ENCODE results near the gene SVOP.
"Not testable (repeated sequence)": the region's sequence is repeated elsewhere in the genome, so short reads cannot be mapped to it uniquely, and the experiment has no call there.

Gene SVOP

DNA sequence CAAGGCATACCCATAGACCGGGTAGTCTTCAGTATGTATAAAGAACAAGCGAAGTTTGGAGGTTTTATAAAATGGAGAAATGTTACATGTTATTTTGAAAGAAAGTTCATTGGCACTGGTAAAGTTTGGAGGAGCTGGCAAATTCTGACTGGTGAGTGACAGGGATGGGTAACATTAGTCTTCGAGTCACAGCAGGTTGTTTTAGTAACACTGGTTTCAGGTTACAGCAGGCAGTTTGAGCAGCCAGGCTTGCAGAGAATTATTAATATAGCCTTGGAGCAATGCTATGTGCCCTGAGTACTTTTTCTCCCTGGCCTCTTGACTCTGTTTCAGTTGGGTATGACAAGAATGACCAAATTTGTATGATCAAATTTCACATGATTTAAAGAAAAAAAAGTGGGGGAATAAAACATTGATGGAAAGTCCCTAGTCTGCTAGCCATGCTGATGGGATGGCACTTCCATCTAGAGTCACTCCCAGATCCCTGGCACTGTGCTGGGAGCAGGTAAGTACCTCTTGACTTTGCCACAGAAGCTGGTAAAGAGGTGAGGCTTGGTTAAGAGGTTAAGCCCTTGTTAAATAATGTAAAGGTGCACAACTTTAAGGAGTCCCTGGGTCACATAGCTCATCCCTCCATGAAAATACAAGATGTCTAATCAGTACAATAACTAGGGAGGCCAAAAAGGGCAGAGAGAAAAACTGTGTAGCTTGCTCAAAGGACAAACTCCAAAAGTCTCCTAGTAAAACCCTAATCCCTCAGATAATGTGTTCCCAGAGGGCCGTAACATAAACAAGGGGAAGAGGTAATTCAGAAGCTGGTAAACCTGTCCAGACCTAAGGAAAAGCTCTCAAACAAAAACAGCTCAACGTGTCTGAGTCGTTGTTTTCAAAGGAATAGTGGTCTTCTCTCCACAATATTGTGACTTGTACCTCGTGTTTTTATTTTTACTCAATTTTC, 12.7 kb upstream of the SVOP start:
- no peak for DNase-seq (ENCODE audit: extremely low read depth in 1 of 2, low read depth in 1 of 2)

- DNase-seq (ENCODE audit: extremely low read depth in 1 of 2, low read depth in 1 of 2) = no peak
Observed at GRCh38 chr12:109029411-109029810, 8.5 kb upstream of the SVOP start.

- DNase-seq (ENCODE audit: extremely low read depth in 1 of 2, low read depth in 1 of 2) = not testable (repeated sequence)
Observed at GRCh38 chr12:109028624-109029023, 7.8 kb upstream of the SVOP start.

DNA sequence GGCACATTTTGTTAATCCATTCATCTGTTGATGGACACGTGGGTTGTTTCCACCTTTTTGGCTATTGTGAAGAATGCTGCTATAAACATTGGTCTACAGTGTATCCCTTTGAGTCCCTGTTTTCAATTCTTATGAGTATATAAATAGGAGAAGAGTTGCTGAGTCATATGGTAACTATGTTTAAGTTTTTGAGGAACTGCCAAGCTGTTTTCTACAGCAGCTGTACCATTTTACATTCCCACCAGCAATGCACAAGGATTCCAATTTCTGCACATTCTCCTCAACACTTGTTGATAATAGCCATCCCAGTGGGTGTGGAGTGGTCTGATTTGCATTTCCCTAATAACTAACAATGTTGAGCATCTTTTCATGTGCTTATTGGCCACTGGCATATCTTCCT, 6.9 kb upstream of the SVOP start:
- DNase-seq (ENCODE audit: extremely low read depth in 1 of 2, low read depth in 1 of 2) = no peak

DNA sequence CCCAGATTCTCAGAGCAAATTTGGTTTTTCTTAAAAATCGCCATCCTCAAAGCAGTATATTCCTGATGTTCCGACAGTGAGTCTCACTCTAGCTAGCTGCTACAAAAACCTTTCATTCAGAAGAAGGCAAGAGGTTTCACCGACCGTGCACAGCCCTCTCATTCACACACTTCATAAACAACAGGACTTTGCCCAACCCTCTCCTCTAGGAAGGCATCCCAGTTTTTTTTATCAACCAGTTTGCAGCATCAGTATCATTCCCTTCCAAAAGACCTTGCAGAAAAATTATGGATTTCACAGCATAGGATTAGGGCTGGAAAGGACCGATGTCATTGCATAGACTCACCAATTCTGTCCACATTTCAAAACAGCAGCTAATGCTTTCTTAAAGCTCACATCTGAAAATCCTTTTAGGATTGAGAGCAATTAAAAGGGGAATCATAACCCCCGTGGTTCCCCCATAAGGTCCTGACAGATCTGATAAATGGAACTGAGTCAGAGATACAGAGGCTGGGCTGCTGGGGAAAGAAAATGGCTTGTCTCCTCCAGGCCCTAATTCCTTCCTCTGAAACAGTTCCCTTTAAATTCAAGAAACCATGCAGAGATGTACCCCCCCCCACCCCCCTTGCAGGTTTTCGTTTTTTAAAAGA, 597 bp downstream of the SVOP start:
- DNase-seq (ENCODE audit: extremely low read depth in 1 of 2, low read depth in 1 of 2) = no peak

DNA sequence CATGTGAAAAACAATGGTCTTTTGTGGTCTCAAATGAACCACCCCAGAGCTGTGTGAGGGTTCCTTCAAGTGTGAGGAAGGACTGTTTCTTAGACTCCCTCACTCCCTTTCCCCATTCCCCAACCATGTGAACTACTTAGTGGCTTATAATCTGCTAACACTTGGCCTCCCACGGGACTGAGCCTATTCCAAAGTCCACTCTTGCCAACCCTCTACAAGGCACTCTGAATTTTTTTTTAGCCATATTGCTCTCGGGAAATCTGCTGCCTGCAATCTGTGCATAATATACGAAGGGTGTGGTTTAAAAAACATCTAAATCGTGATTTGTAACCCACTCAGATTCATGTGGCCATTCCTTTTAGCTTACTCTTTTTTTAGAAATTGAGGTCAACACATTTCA, 2.6 kb downstream of the SVOP start:
- no peak for DNase-seq (ENCODE audit: extremely low read depth in 1 of 2, low read depth in 1 of 2)

- DNase-seq (ENCODE audit: extremely low read depth in 1 of 2, low read depth in 1 of 2) = no peak
Observed at GRCh38 chr12:109016978-109017377, 3.9 kb downstream of the SVOP start.

GRCh38 chr12:109016016-109016415, 4.9 kb downstream of the SVOP start:
- DNase-seq (ENCODE audit: extremely low read depth in 1 of 2, low read depth in 1 of 2) = no peak

GRCh38 chr12:109014984-109015765, 5.7 kb downstream of the SVOP start:
- DNase-seq (ENCODE audit: extremely low read depth in 1 of 2, low read depth in 1 of 2) = no peak

DNA sequence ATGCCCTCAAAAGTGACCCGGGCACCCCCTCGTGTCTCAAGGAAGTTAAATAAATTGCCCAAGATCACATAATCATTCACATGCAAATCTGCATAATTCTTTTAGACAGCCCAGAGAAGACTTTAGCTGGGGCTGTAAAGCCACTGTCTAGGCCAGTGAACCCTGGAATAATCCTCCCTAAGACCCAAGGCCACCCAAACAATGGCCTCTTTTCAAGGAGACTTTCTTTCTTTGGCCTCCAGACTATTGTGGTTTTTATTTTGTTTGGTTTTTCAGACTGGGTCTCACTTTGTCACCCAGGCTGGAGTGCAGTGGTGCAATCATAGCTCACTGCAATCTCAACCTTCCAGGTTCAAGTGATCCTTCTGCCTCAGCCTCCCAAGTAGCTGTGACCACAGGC, 10.6 kb downstream of the SVOP start:
- no peak for DNase-seq (ENCODE audit: extremely low read depth in 1 of 2, low read depth in 1 of 2)

DNA sequence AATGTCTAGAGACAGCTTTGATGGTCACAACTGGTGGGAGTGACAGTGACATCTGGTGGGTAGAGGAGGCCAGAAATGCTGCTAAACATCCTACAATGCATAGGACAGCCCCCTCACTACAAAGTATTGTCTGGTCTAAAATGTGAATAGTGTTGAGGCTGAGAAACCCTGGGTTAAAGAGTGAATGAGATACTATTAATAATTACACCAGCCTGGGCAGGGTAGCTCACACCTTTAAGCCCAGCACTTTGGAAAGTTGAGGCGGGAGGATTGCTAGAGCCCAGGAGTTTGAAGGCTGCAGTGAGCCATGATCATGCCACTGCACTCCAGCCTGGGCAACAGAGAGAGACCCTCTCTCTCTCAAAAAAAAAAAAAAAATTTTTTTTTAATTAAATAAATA, 11.1 kb downstream of the SVOP start:
- no peak for DNase-seq (ENCODE audit: extremely low read depth in 1 of 2, low read depth in 1 of 2)

GRCh38 chr12:109004017-109004416, 16.9 kb downstream of the SVOP start:
- no peak for DNase-seq (ENCODE audit: extremely low read depth in 1 of 2, low read depth in 1 of 2)

- no peak for DNase-seq (ENCODE audit: extremely low read depth in 1 of 2, low read depth in 1 of 2)
Observed at GRCh38 chr12:108996320-108996719, 24.5 kb downstream of the SVOP start.

- no peak for DNase-seq (ENCODE audit: extremely low read depth in 1 of 2, low read depth in 1 of 2)
Observed at GRCh38 chr12:108995370-108995992, 25.4 kb downstream of the SVOP start.

DNA sequence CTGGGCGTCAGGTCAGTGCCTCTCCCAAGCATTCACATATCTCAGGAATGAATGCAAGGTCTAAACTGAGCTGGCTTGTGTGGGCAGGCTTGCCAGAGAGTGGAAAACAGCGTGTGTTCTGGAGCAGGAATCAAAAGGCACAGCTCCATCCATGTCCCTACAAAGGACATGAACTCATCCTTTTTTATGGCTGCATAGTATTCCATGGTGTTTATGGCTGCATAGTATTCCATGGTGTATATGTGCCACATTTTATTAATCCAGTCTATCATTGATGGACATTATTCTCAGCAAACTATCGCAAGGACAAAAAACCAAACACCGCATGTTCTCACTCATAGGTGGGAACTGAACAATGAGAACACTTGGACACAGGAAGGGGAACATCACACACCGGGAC, 30.8 kb downstream of the SVOP start:
- not testable (repeated sequence) for DNase-seq (ENCODE audit: extremely low read depth in 1 of 2, low read depth in 1 of 2)

GRCh38 chr12:108989376-108989775, 31.5 kb downstream of the SVOP start:
- DNase-seq (ENCODE audit: extremely low read depth in 1 of 2, low read depth in 1 of 2) = no peak

DNA sequence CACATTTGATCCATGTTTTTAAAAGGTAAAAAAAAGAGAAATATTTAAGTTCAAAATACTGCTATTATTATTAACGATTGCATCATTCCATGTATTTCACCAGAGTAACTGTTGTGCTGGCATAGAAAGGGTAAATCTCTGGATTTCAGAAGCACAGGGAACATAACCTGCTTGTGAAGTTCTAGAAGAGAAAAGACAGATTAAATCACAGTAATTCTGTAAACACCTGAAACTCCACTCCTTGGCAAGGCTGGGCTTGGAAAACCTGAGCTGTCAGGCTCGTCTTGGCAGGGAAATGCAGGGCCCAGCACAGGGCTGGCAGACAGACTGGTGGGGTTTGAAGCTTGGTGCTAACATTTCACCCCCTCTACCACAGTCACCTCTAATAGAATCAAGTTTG, 35.1 kb downstream of the SVOP start:
- no peak for DNase-seq (ENCODE audit: extremely low read depth in 1 of 2, low read depth in 1 of 2)

GRCh38 chr12:108983227-108983626, 37.6 kb downstream of the SVOP start:
- no peak for DNase-seq (ENCODE audit: extremely low read depth in 1 of 2, low read depth in 1 of 2)

DNA sequence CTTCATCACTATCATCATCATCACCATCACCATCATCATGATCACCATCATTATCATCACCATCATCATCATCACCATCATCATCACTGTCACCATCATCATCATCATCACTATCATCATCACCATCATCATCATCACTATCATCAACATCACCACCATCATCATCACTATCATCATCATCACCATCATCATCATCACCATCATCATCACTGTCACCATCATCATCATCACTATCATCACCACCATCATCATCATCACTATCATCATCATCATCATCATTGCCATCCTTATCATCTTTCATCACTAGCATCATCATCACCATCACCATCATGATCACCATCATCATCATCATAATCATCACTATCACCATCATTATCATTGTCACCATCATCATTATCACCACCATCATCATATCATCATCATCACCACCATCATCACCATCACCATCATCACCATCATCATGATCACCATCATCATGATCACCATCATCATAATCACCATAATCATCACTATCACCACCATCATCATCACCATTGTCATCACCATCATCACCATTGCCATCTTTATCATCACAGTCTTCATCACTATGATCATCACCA, 38.1 kb downstream of the SVOP start:
- no peak for DNase-seq (ENCODE audit: extremely low read depth in 1 of 2, low read depth in 1 of 2)

- DNase-seq (ENCODE audit: extremely low read depth in 1 of 2, low read depth in 1 of 2) = no peak
Observed at GRCh38 chr12:108981835-108982234, 39.0 kb downstream of the SVOP start.
